ENCODE results near the gene ADGRB2.

GRCh38 chr1:31751822-31752241 is 12.3 kb downstream of the ADGRB2 start:
- no peak for TF ChIP-seq CTCF (conservative IDR thresholded peaks at IDR 0.05 in 1 of 2, IDR thresholded peaks at IDR 0.05 in 1 of 2; ENCODE audit: low read depth in 1 of 2, low read length in 2 of 2)
- no peak for TF ChIP-seq EZH2 (IDR thresholded peaks at IDR 0.05; ENCODE audit: low read length, missing control alignments)
